Measurements from ENCODE around the gene DCTPP1. TPM values are rescaled to one million over a fixed set of nuclear protein-coding genes. Genes with fewer than 3 reads are reported as not detected.
A peak's percentile ranks its signal among the peaks of the same experiment; 100 is the strongest.

Gene DCTPP1
- total and polyA plus RNA-seq, 2 of the 13 experiments (the other 11 are each of a cell fraction or from before 2014, with no cell fraction given) = 54.8 to 74.4 TPM

DNA sequence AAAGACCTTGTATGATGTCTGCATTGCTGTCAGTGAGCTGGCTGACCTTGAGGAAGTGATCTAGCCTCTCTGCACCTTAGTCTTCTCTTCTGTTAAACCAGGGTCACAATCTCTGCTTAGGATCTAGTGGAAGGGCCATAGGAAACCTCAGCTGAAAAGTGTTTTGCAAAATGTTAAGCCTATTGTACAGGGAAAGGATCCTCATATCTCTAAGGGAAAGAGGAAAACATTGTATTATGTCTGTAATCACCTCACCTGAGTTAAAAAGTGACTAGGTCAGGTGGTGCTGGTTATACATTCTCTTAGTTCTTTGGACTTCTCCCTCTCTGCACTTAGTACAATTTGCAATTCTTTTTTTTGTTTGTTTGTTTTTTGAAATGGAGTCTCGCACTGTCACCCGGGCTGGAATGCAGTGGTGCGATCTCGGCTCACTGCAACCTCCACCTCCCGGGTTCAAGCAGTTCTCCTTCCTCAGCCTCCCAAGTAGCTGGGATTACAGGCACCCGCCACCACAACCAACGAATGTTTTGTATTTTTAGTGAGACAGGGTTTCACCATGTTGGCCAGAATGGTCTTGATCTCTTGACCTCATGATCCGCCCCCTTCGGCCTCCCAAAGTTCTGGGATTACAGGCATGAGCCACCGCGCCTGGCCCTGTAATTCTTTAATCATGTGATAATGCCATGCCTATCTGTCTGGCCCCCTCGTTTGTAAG, 17.8 kb upstream of the DCTPP1 start (continued):
- TF ChIP-seq, protein P1, sequence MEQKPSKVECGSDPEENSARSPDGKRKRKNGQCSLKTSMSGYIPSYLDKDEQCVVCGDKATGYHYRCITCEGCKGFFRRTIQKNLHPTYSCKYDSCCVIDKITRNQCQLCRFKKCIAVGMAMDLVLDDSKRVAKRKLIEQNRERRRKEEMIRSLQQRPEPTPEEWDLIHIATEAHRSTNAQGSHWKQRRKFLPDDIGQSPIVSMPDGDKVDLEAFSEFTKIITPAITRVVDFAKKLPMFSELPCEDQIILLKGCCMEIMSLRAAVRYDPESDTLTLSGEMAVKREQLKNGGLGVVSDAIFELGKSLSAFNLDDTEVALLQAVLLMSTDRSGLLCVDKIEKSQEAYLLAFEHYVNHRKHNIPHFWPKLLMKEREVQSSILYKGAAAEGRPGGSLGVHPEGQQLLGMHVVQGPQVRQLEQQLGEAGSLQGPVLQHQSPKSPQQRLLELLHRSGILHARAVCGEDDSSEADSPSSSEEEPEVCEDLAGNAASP (CRISPR knock-in tag; IDR thresholded peaks at IDR 0.05; ENCODE audit: borderline replicate concordance) = peak; percentile 69; the same call in 1 of the 2 replicates
- TF ChIP-seq CHD4 (IDR thresholded peaks at IDR 0.05; ENCODE audit: borderline replicate concordance, low read length) (peak; percentile 91), MED8 (CRISPR knock-in tag; IDR thresholded peaks at IDR 0.05; ENCODE audit: insufficient replicate concordance) (peak; percentile 80), CAMTA2 (CRISPR knock-in tag; IDR thresholded peaks at IDR 0.05; ENCODE audit: borderline replicate concordance) (0 out of 2 replicates have a peak, but pooled peaks have one; percentile 59), BRD4 (CRISPR knock-in tag; IDR thresholded peaks at IDR 0.05) (0 out of 2 replicates have a peak, but pooled peaks have one; percentile 40), NR1H2 (CRISPR knock-in tag; IDR thresholded peaks at IDR 0.05; ENCODE audit: borderline replicate concordance, low read depth) (0 out of 2 replicates have a peak, but pooled peaks have one; percentile 14), GTF2F1 (IDR thresholded peaks at IDR 0.05; ENCODE audit: low read length) (no peak), FOXA3 (CRISPR knock-in tag; IDR thresholded peaks at IDR 0.05) (peak; percentile 85), ZNF652 (CRISPR knock-in tag; IDR thresholded peaks at IDR 0.05; ENCODE audit: borderline replicate concordance, low read depth) (0 out of 2 replicates have a peak, but pooled peaks have one; percentile 40), KMT2A (CRISPR knock-in tag; IDR thresholded peaks at IDR 0.05) (no peak; the same call in 1 of the 2 replicates), ZNF780A (CRISPR knock-in tag; IDR thresholded peaks at IDR 0.05) (no peak), RBAK (CRISPR knock-in tag; IDR thresholded peaks at IDR 0.05) (no peak), ZNF136 (CRISPR knock-in tag; IDR thresholded peaks at IDR 0.05; ENCODE audit: low read depth) (peak; percentile 30; the same call in 1 of the 2 replicates), ZNF460 (CRISPR knock-in tag; IDR thresholded peaks at IDR 0.05; ENCODE audit: borderline replicate concordance) (peak; percentile 99), NR2F1 (CRISPR knock-in tag; IDR thresholded peaks at IDR 0.05) (peak; percentile 13 to 76; a peak in 3 of 4 replicates), SAFB2 (CRISPR knock-in tag; IDR thresholded peaks at IDR 0.05; ENCODE audit: borderline replicate concordance, low read depth) (no peak)
- TF ChIP-seq, protein P2, sequence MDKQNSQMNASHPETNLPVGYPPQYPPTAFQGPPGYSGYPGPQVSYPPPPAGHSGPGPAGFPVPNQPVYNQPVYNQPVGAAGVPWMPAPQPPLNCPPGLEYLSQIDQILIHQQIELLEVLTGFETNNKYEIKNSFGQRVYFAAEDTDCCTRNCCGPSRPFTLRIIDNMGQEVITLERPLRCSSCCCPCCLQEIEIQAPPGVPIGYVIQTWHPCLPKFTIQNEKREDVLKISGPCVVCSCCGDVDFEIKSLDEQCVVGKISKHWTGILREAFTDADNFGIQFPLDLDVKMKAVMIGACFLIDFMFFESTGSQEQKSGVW (CRISPR knock-in tag; IDR thresholded peaks at IDR 0.05; ENCODE audit: borderline replicate concordance) = no peak
- TF ChIP-seq, protein P3, sequence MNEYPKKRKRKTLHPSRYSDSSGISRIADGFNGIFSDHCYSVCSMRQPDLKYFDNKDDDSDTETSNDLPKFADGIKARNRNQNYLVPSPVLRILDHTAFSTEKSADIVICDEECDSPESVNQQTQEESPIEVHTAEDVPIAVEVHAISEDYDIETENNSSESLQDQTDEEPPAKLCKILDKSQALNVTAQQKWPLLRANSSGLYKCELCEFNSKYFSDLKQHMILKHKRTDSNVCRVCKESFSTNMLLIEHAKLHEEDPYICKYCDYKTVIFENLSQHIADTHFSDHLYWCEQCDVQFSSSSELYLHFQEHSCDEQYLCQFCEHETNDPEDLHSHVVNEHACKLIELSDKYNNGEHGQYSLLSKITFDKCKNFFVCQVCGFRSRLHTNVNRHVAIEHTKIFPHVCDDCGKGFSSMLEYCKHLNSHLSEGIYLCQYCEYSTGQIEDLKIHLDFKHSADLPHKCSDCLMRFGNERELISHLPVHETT (CRISPR knock-in tag; conservative IDR thresholded peaks at IDR 0.05) = peak; percentile 69
- TF ChIP-seq, protein P4, sequence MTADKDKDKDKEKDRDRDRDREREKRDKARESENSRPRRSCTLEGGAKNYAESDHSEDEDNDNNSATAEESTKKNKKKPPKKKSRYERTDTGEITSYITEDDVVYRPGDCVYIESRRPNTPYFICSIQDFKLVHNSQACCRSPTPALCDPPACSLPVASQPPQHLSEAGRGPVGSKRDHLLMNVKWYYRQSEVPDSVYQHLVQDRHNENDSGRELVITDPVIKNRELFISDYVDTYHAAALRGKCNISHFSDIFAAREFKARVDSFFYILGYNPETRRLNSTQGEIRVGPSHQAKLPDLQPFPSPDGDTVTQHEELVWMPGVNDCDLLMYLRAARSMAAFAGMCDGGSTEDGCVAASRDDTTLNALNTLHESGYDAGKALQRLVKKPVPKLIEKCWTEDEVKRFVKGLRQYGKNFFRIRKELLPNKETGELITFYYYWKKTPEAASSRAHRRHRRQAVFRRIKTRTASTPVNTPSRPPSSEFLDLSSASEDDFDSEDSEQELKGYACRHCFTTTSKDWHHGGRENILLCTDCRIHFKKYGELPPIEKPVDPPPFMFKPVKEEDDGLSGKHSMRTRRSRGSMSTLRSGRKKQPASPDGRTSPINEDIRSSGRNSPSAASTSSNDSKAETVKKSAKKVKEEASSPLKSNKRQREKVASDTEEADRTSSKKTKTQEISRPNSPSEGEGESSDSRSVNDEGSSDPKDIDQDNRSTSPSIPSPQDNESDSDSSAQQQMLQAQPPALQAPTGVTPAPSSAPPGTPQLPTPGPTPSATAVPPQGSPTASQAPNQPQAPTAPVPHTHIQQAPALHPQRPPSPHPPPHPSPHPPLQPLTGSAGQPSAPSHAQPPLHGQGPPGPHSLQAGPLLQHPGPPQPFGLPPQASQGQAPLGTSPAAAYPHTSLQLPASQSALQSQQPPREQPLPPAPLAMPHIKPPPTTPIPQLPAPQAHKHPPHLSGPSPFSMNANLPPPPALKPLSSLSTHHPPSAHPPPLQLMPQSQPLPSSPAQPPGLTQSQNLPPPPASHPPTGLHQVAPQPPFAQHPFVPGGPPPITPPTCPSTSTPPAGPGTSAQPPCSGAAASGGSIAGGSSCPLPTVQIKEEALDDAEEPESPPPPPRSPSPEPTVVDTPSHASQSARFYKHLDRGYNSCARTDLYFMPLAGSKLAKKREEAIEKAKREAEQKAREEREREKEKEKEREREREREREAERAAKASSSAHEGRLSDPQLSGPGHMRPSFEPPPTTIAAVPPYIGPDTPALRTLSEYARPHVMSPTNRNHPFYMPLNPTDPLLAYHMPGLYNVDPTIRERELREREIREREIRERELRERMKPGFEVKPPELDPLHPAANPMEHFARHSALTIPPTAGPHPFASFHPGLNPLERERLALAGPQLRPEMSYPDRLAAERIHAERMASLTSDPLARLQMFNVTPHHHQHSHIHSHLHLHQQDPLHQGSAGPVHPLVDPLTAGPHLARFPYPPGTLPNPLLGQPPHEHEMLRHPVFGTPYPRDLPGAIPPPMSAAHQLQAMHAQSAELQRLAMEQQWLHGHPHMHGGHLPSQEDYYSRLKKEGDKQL (CRISPR knock-in tag; IDR thresholded peaks at IDR 0.05; ENCODE audit: low read depth) = 0 out of 2 replicates have a peak, but pooled peaks have one; percentile 22

Measured in HepG2 (cell line).